Ishikawa (cell line): ENCODE data around the gene PLEKHA3.

Experiments used
- CEBPB ChIP-seq: IDR thresholded peaks from 2 replicates; pipeline ENCODE4 v1.6.1; 2012
- CREB1 ChIP-seq: IDR thresholded peaks from 2 replicates; pipeline ENCODE4 v1.6.1; 2012; ENCODE audit warnings: low read depth
- EGR1 ChIP-seq: IDR thresholded peaks from 2 replicates; pipeline ENCODE4 v1.6.1; 2012
- EP300 ChIP-seq: IDR thresholded peaks from 2 replicates; pipeline ENCODE4 v1.6.1; 2012; ENCODE audit warnings: borderline replicate concordance
- FOXM1 ChIP-seq: IDR thresholded peaks from 2 replicates; pipeline ENCODE4 v1.6.1; 2012; ENCODE audit warnings: low read depth, borderline replicate concordance
- NFIC ChIP-seq: IDR thresholded peaks from 2 replicates; pipeline ENCODE4 v1.6.1; 2012
- RAD21 ChIP-seq: IDR thresholded peaks from 2 replicates; pipeline ENCODE4 v1.6.1; 2012; ENCODE audit warnings: low read depth
- TAF1 ChIP-seq: IDR thresholded peaks from 2 replicates; pipeline ENCODE4 v1.6.1; 2012; ENCODE audit warnings: low read depth, mild to moderate bottlenecking
- TCF12 ChIP-seq: IDR thresholded peaks from 2 replicates; pipeline ENCODE4 v1.6.1; 2012; ENCODE audit warnings: low read depth
- TEAD4 ChIP-seq: IDR thresholded peaks from 2 replicates; pipeline ENCODE4 v1.6.1; 2012
- YY1 ChIP-seq: IDR thresholded peaks from 2 replicates; pipeline ENCODE4 v1.6.1; 2012; ENCODE audit warnings: low read depth
- ZBTB7A ChIP-seq: IDR thresholded peaks from 2 replicates; pipeline ENCODE4 v1.6.1; 2012; ENCODE audit warnings: low read depth
- TF ChIP-seq, protein P1 (sequence below): IDR thresholded peaks from 2 replicates; pipeline ENCODE4 v1.6.1; 2012
- TF ChIP-seq, protein P2 (sequence below): IDR thresholded peaks from 2 replicates; pipeline ENCODE4 v1.6.1; 2012
- TF ChIP-seq, protein P3 (sequence below): IDR thresholded peaks from 2 replicates; pipeline ENCODE4 v1.6.1; 2012; ENCODE audit warnings: low read depth, mild to moderate bottlenecking

Gene PLEKHA3

GRCh38 chr2:178523596-178524134 lies 43.4 kb downstream of the PLEKHA3 start:
- TF ChIP-seq ZBTB7A, result no peak

GRCh38 chr2:178526256-178526655 lies 46.0 kb downstream of the PLEKHA3 start:
- TF ChIP-seq TEAD4, result no peak
- TF ChIP-seq TCF12, result no peak
- TF ChIP-seq TAF1, result no peak
- TF ChIP-seq EP300, result no peak
- TF ChIP-seq RAD21, result no peak
- TF ChIP-seq NFIC, result no peak
- TF ChIP-seq FOXM1, result no peak
- no peak for TF ChIP-seq EGR1
- no peak for TF ChIP-seq CREB1
- TF ChIP-seq, protein P1, sequence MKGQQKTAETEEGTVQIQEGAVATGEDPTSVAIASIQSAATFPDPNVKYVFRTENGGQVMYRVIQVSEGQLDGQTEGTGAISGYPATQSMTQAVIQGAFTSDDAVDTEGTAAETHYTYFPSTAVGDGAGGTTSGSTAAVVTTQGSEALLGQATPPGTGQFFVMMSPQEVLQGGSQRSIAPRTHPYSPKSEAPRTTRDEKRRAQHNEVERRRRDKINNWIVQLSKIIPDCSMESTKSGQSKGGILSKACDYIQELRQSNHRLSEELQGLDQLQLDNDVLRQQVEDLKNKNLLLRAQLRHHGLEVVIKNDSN, result no peak
- TF ChIP-seq, protein P2, sequence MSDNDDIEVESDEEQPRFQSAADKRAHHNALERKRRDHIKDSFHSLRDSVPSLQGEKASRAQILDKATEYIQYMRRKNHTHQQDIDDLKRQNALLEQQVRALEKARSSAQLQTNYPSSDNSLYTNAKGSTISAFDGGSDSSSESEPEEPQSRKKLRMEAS, result no peak
- TF ChIP-seq CEBPB, result no peak
- TF ChIP-seq ZBTB7A, result no peak

DNA sequence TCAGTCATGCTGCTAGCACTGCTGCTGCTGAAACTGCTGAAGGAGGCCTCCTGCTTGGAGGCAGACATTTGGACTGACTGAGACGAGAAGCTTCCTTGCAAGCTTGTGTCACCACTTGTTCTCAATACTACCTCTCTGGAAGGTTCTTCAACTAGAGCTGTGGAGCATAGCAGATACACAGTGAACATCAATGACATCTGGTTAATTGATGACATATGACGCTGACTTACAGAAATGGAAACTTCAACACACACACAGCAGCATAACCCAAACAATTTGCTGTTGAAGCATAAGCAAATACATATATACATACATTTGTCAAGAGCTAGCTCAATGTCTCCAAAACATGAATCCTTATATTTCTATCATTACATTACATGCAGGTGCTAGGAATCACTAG lies 47.3 kb downstream of the PLEKHA3 start:
- TF ChIP-seq, protein P1, result no peak
- no peak for TF ChIP-seq YY1
- no peak for TF ChIP-seq FOXM1
- no peak for TF ChIP-seq TCF12
- no peak for TF ChIP-seq EP300
- TF ChIP-seq CREB1, result no peak
- TF ChIP-seq, protein P3, sequence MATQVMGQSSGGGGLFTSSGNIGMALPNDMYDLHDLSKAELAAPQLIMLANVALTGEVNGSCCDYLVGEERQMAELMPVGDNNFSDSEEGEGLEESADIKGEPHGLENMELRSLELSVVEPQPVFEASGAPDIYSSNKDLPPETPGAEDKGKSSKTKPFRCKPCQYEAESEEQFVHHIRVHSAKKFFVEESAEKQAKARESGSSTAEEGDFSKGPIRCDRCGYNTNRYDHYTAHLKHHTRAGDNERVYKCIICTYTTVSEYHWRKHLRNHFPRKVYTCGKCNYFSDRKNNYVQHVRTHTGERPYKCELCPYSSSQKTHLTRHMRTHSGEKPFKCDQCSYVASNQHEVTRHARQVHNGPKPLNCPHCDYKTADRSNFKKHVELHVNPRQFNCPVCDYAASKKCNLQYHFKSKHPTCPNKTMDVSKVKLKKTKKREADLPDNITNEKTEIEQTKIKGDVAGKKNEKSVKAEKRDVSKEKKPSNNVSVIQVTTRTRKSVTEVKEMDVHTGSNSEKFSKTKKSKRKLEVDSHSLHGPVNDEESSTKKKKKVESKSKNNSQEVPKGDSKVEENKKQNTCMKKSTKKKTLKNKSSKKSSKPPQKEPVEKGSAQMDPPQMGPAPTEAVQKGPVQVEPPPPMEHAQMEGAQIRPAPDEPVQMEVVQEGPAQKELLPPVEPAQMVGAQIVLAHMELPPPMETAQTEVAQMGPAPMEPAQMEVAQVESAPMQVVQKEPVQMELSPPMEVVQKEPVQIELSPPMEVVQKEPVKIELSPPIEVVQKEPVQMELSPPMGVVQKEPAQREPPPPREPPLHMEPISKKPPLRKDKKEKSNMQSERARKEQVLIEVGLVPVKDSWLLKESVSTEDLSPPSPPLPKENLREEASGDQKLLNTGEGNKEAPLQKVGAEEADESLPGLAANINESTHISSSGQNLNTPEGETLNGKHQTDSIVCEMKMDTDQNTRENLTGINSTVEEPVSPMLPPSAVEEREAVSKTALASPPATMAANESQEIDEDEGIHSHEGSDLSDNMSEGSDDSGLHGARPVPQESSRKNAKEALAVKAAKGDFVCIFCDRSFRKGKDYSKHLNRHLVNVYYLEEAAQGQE, result no peak
- no peak for TF ChIP-seq CEBPB
- TF ChIP-seq EGR1, result no peak
- no peak for TF ChIP-seq RAD21
- no peak for TF ChIP-seq TEAD4
- no peak for TF ChIP-seq NFIC

DNA sequence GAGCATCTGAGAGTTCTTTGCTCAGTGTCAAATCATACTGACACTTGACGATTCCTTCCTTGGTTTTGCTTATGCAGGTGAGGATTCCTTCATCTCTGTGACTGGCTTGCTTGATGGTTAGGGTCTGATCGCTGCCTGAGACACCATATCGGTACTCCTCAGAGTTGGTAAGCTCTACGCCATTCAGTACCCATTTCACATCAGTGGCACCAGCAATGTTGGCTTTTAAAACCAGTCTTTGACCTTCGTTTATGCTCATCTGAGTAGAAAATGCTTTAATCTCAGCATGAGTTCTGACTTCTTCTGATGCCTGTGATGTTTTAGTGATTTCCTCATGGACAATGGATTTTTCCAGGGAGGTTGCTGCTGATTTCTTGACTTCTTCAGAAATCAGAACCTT lies 48.4 kb downstream of the PLEKHA3 start:
- TF ChIP-seq TEAD4, result no peak
- TF ChIP-seq RAD21, result no peak
- TF ChIP-seq, protein P2, result no peak
- TF ChIP-seq FOXM1, result no peak
- TF ChIP-seq CEBPB, result no peak

GRCh38 chr2:178529194-178529593 lies 48.9 kb downstream of the PLEKHA3 start:
- no peak for TF ChIP-seq CEBPB
- TF ChIP-seq TEAD4, result no peak
- TF ChIP-seq, protein P3, result no peak
- no peak for TF ChIP-seq YY1
- TF ChIP-seq, protein P1, result no peak
- TF ChIP-seq FOXM1, result no peak
- TF ChIP-seq NFIC, result no peak
- TF ChIP-seq TAF1, result no peak
- TF ChIP-seq, protein P2, result no peak
- TF ChIP-seq CREB1, result no peak
- TF ChIP-seq EGR1, result no peak
- no peak for TF ChIP-seq EP300
- TF ChIP-seq ZBTB7A, result no peak
- TF ChIP-seq RAD21, result no peak
- TF ChIP-seq TCF12, result no peak

GRCh38 chr2:178530131-178530530 lies 49.9 kb downstream of the PLEKHA3 start:
- TF ChIP-seq, protein P2, result no peak
- TF ChIP-seq ZBTB7A (no peak), YY1 (no peak), CREB1 (no peak), FOXM1 (no peak), TEAD4 (no peak), TAF1 (no peak), EGR1 (no peak), NFIC (no peak), EP300 (no peak)
- TF ChIP-seq, protein P3, result no peak
